Gastrocnemius medialis (tissue), 4 donors: ENCODE measurements around the gene WNK2. TPM values are rescaled to one million over a fixed set of nuclear protein-coding genes. Genes with fewer than 3 reads are reported as not detected.

Source experiments
- ATAC-seq, 2 donors: fragments of 150-250 bp; one replicate each; pipeline ENCODE4 v1.9.1; 2016
- DNase-seq, 2 donors: peaks; one replicate each; pipeline ENCODE4 v3.0.0-alpha.2; 2019
- H3K27ac ChIP-seq, 4 donors: fragments of 200-600 bp; sonication (generic); 1 replicate in 1 of 4; 2 replicates in 3 of 4; pipeline ENCODE4 v1.5.1; 2016 to 2018; ENCODE audit warnings: mild to moderate bottlenecking in 2 of 4, moderate library complexity in 1 of 4
- H3K27me3 ChIP-seq, 3 donors: fragments of 200-600 bp; sonication (generic) in 2 of 3; 1 replicate in 1 of 3; 2 replicates in 2 of 3; pipeline versions ENCODE4 v1.5.1 to v1.6.0; 2016 to 2019; ENCODE audit warnings: mild to moderate bottlenecking in 1 of 3, moderate library complexity in 1 of 3
- H3K36me3 ChIP-seq, 2 donors: fragments of 200-600 bp; sonication (generic) in 1 of 2; one replicate each; pipeline ENCODE4 v1.5.1; 2017 to 2018
- H3K4me1 ChIP-seq, 2 donors: fragments of 200-600 bp; sonication (generic) in 1 of 2; one replicate each; pipeline ENCODE4 v1.5.1; 2016 to 2017; ENCODE audit warnings: mild to moderate bottlenecking in 2 of 2
- H3K4me3 ChIP-seq, 4 donors: fragments of 200-600 bp; sonication (generic) in 3 of 4; 1 replicate in 1 of 4; 2 replicates in 3 of 4; pipeline ENCODE4 v1.5.1; 2016 to 2019; ENCODE audit warnings: mild to moderate bottlenecking in 2 of 4
- H3K9me3 ChIP-seq, 3 donors: fragments of 200-600 bp; sonication (generic) in 2 of 3; 1 replicate in 1 of 3; 2 replicates in 2 of 3; pipeline ENCODE4 v1.5.1; 2016 to 2019
- CTCF ChIP-seq, 5 experiments: fragments of 450-650 bp in 3 of 5; fragments of 200-600 bp in 2 of 5; sonication (generic) in 2 of 5; IDR thresholded peaks in 4 of 5; conservative IDR thresholded peaks in 1 of 5; 1 replicate in 4 of 5; 2 replicates in 1 of 5; pipeline ENCODE4 v1.5.1; 2016 to 2019; ENCODE audit warnings: antibody characterized with exemption in 5 of 5, mild to moderate bottlenecking in 3 of 5, moderate library complexity in 3 of 5
- POLR2A ChIP-seq, 2 donors: fragments of 450-650 bp; IDR thresholded peaks; one replicate each; pipeline ENCODE4 v1.6.1; 2017; ENCODE audit warnings: antibody characterized with exemption in 2 of 2, mild to moderate bottlenecking in 2 of 2, moderate library complexity in 2 of 2
- in situ Hi-C, 4 donors: fragments of 200-750 bp; cut with MboI; loops; one replicate each; pipeline versions ENCODE4 v1.15.0 to v1.8.0; 2017; ENCODE audit warnings: low sequenced_read_pairs in 4 of 4
- intact Hi-C: fragments of 100-400 bp; cut with DNase I; formaldehyde crosslinking; loops from one replicate; pipeline ENCODE4 v1.15.1; 2023; ENCODE audit warnings: low total_unique reads
- total RNA-seq, 4 donors: library from RNA; depleted of rRNA; stranded (reverse); fragments of >200 nt; gene quantifications; one replicate each; pipeline versions ENCODE4 v1.1.0 to v1.2.3, GENCODE V29; 2016

The WNK2 gene
- total RNA-seq, 4 donors from 2014 or later: 11.3 to 43.0 (median 24.7) TPM

DNA sequence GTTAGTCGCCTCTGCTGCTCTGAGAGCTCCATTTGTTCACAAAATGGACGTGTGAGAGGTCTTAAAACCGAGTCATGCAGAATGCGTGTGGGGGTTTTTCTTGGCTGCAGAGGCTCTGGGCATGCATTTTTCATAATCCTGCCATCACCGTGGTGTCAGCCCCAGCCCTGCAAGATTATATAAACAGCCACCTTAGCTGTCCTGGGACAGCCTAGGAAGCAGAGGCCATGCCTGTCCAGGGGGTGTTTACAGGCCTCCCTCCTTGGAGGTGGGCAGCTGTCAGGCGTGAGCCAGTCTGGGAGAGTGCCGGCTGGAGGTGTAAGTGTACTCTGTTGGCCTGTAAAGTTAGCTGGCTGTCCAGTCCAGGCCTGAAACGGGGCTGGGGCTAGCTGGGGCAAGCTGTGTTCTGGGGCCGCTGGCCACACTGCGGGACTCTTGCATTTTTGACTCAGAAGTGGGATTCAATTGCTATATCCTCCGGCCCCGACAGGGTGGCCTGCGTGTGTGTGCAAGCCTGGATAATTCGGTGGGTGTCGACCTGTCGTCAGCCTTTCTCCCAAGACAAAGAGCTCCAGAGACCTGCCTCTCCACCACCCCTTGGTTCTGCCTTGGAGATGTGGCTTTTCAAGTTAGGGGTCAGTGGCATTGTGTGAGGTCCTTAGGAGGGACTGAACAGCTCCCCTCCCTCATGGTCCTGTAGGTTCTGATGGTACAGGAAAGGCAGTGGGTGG is 2.4 kb downstream of the WNK2 start:
- in situ Hi-C loops (no loop called here), intact Hi-C loops (no loop called here)
- TF ChIP-seq POLR2A (IDR thresholded peaks at IDR 0.05): no peak
- no peak for TF ChIP-seq CTCF (IDR thresholded peaks at IDR 0.05 in 4 of 5, conservative IDR thresholded peaks at IDR 0.05 in 1 of 5)
- DNase-seq: peak in 1 of 2 donors; percentile 70
- Histone ChIP-seq H3K27ac (peak overlapping the region; percentile 59 to 86 (median 82)), H3K27me3 (no peaks in the 10 kb centered on the region), H3K4me3 (peak overlapping the region in 1 of 4 donors; percentile 6), H3K9me3 (no peaks in the 10 kb centered on the region), H3K36me3 (no peaks in the 10 kb centered on the region), H3K4me1 (peaks cover 39 to 43% of the 10 kb centered on the region in 2 donors)
- peak in 1 of 2 donors; percentile 30 for ATAC-seq

DNA sequence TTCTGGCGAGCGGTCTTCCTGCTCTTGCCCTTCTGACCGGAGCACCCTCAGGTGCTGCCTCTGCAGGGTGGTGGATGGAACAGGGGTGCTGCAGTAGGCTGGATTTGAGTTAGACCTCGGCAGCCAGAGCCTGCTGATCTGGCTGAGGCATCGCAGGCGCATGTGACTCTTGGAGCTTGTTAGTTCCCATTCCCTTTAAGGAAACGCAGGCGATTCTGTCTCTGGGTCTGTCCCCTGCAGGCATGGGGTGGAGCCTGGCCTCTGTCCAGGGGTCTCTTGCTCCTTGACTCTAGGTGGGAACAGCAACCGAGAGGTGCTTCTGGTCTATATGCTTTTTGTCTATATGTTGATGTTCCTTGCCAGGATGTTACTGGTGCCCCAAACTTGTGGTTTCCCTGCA is 3.1 kb downstream of the WNK2 start:
- H3K9me3 ChIP-seq: no peaks in the 10 kb centered on the region
- H3K27ac ChIP-seq: peak overlapping the region; percentile 59 to 86 (median 82)
- no peak overlapping the region for H3K4me3 ChIP-seq
- no peaks in the 10 kb centered on the region for H3K36me3 ChIP-seq
- in situ Hi-C loops (no loop called here), intact Hi-C loops (no loop called here)
- DNase-seq (peak in 1 of 2 donors; percentile 52), ATAC-seq (peak; percentile 15 to 31)
- TF ChIP-seq POLR2A (IDR thresholded peaks at IDR 0.05) (no peak), CTCF (IDR thresholded peaks at IDR 0.05 in 4 of 5, conservative IDR thresholded peaks at IDR 0.05 in 1 of 5) (no peak)
- H3K27me3 ChIP-seq: no peaks in the 10 kb centered on the region
- H3K4me1 ChIP-seq: peaks cover 37 to 41% of the 10 kb centered on the region in 2 donors

- in situ Hi-C loops: no loop called here
- no peaks in the 10 kb centered on the region for H3K9me3 ChIP-seq
- DNase-seq (no peak), ATAC-seq (no peak)
- intact Hi-C loops: no loop called here
- TF ChIP-seq CTCF (IDR thresholded peaks at IDR 0.05 in 4 of 5, conservative IDR thresholded peaks at IDR 0.05 in 1 of 5) (no peak), POLR2A (IDR thresholded peaks at IDR 0.05) (no peak)
- no peak overlapping the region for H3K4me3 ChIP-seq
- H3K36me3 ChIP-seq: no peaks in the 10 kb centered on the region
- peak overlapping the region; percentile 59 to 86 (median 82) for H3K27ac ChIP-seq
- H3K4me1 ChIP-seq: peaks cover 34 to 41% of the 10 kb centered on the region in 2 donors
- H3K27me3 ChIP-seq: no peaks in the 10 kb centered on the region
These were observed 3.6 kb downstream of the WNK2 start for GRCh38 chr9:93187574-93187973.

DNA sequence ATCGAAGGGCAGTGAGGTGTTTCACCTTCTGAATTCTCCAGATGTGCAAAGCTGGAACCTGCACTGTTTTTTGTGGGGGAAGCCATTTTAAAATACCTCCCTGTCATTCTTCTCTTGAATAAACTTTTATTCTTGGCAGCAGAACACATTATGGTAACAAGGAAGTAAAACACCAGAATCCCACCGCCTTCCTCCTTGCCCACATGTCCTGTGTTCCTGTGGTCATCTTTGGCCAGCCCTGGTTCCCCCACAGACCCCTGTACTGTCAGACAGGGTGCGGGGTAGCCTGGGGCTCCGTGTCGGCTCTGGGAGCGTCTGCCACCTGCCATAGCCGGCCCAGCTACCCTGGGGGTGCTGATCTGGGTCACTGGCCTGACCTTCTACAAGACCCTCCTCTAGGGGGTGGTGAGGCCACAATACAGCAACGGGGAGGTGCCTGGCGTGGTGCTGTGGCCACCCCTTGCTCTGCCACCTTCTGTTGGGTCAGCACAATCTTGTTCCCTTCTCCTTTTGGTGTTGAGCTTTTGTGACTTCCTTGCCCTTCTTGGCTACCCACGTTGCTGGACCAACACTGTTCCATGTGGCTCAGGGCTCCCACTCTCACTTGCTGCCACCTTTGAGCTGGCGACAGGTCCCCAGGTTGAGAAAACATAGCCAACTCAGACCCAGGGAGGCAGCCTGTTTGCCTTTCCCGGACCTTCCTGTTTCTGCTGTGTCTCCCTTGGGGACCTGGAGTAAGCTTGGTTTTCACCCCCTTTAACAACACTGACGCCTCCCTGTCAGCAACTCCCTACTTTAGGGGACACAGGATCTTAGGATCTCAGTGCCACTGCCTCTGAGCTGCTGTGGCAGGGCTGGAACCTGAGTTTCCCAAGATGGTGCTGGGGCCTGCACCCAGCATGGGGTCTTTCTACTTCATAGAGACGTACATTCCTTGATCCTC is 4.8 kb downstream of the WNK2 start:
- in situ Hi-C loops (no loop called here), intact Hi-C loops (no loop called here)
- Histone ChIP-seq H3K36me3 (no peaks in the 10 kb centered on the region), H3K4me1 (peaks cover 37% of the 10 kb centered on the region in 2 donors), H3K27ac (peak overlapping the region; percentile 42 to 86 (median 72)), H3K4me3 (no peak overlapping the region), H3K9me3 (no peaks in the 10 kb centered on the region), H3K27me3 (no peaks in the 10 kb centered on the region)
- no peak for ATAC-seq
- no peak for TF ChIP-seq CTCF (IDR thresholded peaks at IDR 0.05 in 4 of 5, conservative IDR thresholded peaks at IDR 0.05 in 1 of 5)
- no peak for TF ChIP-seq POLR2A (IDR thresholded peaks at IDR 0.05)
- DNase-seq: no peak
